ENCODE results near the gene DMD.

- TF ChIP-seq REST (IDR thresholded peaks at IDR 0.05; ENCODE audit: insufficient read depth in 1 of 2, low read depth in 2 of 2, low read length in 2 of 2) (no peak), FOXP2 (optimal IDR thresholded peaks at IDR 0.05; ENCODE audit: borderline replicate concordance, extremely low read depth, extremely low read length, insufficient read depth) (no peak), POLR2AphosphoS5 (IDR thresholded peaks at IDR 0.05; ENCODE audit: low read depth, low read length) (no peak)
Measured at GRCh38 chrX:32010948-32011347, 1200.4 kb downstream of the DMD start.
